Mucosa of gallbladder (tissue), 1 donor: ENCODE measurements around the gene CNTNAP2. TPM values are rescaled to one million over a fixed set of nuclear protein-coding genes. Genes with fewer than 3 reads are reported as not detected.
"Not testable (repeated sequence)": the region's sequence is repeated elsewhere in the genome, so short reads cannot be mapped to it uniquely, and the experiment has no call there.

Experiments used
- DNase-seq: peaks from one replicate; pipeline ENCODE4 v3.0.0-alpha.2; 2020; ENCODE audit warnings: low spot score
- total RNA-seq: library from RNA; stranded (reverse); gene quantifications from one replicate; pipeline ENCODE4 v1.2.1, GENCODE V29; 2021
- donor health status: DM: no; HTN: no; CAD: no.

Gene CNTNAP2
- total RNA-seq, 1 donor from 2014 or later = 1.6 TPM

- DNase-seq = no peak
Observed at GRCh38 chr7:147765301-147765700, 1648.7 kb downstream of the CNTNAP2 start.

- DNase-seq = no peak
Observed at GRCh38 chr7:147771344-147771743, 1654.7 kb downstream of the CNTNAP2 start.

GRCh38 chr7:147774461-147774860 lies 1657.9 kb downstream of the CNTNAP2 start:
- no peak for DNase-seq

- DNase-seq = no peak
Observed at GRCh38 chr7:147775516-147776284, 1659.1 kb downstream of the CNTNAP2 start.

GRCh38 chr7:147777309-147777708 lies 1660.7 kb downstream of the CNTNAP2 start:
- DNase-seq = no peak

- DNase-seq = no peak
Observed at GRCh38 chr7:147779949-147780348, 1663.3 kb downstream of the CNTNAP2 start.

GRCh38 chr7:147796581-147796980 lies 1680.0 kb downstream of the CNTNAP2 start:
- DNase-seq = no peak

GRCh38 chr7:147798001-147798400 lies 1681.4 kb downstream of the CNTNAP2 start:
- DNase-seq = no peak

- not testable (repeated sequence) for DNase-seq
Observed at GRCh38 chr7:147801762-147802161, 1685.2 kb downstream of the CNTNAP2 start.

GRCh38 chr7:147803151-147803550 lies 1686.5 kb downstream of the CNTNAP2 start:
- DNase-seq = no peak

GRCh38 chr7:147803606-147804005 lies 1687.0 kb downstream of the CNTNAP2 start:
- DNase-seq = no peak

GRCh38 chr7:147804032-147804431 lies 1687.4 kb downstream of the CNTNAP2 start:
- no peak for DNase-seq

- no peak for DNase-seq
Observed at GRCh38 chr7:147805996-147806576, 1689.5 kb downstream of the CNTNAP2 start.

- no peak for DNase-seq
Observed at GRCh38 chr7:147809786-147810185, 1693.2 kb downstream of the CNTNAP2 start.

- DNase-seq = no peak
Observed at GRCh38 chr7:147810269-147810668, 1693.7 kb downstream of the CNTNAP2 start.

- no peak for DNase-seq
Observed at GRCh38 chr7:147811923-147812322, 1695.3 kb downstream of the CNTNAP2 start.

- DNase-seq = no peak
Observed at GRCh38 chr7:147813316-147813715, 1696.7 kb downstream of the CNTNAP2 start.

GRCh38 chr7:147818317-147818716 lies 1701.7 kb downstream of the CNTNAP2 start:
- DNase-seq = no peak

GRCh38 chr7:147824671-147825070 lies 1708.1 kb downstream of the CNTNAP2 start:
- DNase-seq = no peak

GRCh38 chr7:147829016-147829415 lies 1712.4 kb downstream of the CNTNAP2 start:
- DNase-seq = no peak

- no peak for DNase-seq
Observed at GRCh38 chr7:147833557-147833956, 1717.0 kb downstream of the CNTNAP2 start.

GRCh38 chr7:147833970-147834369 lies 1717.4 kb downstream of the CNTNAP2 start:
- DNase-seq = no peak

- DNase-seq = no peak
Observed at GRCh38 chr7:147852833-147853232, 1736.2 kb downstream of the CNTNAP2 start.
